Fibroblast of mammary gland (primary cell): ENCODE results near the gene CATSPERZ.

Experiments used
- DNase-seq: peaks from one replicate; pipeline ENCODE4 v3.0.0-alpha.2; 2010; ENCODE audit warnings: low read depth
- H3K4me3 ChIP-seq: 2 replicates; pipeline ENCODE4 v1.5.1; 2011; ENCODE audit warnings: low read depth, mild to moderate bottlenecking, low read length, moderate library complexity; ENCODE audit not compliant: control insufficient read depth
- TF ChIP-seq, protein P1 (sequence below): conservative IDR thresholded peaks from 2 replicates; pipeline ENCODE4 v1.5.1; 2011; ENCODE audit warnings: low read depth, low read length, inconsistent platforms; ENCODE audit not compliant: control insufficient read depth, insufficient read depth

CATSPERZ gene

GRCh38 chr11:64286801-64287159 lies 13.4 kb upstream of the CATSPERZ start:
- TF ChIP-seq, protein P1, sequence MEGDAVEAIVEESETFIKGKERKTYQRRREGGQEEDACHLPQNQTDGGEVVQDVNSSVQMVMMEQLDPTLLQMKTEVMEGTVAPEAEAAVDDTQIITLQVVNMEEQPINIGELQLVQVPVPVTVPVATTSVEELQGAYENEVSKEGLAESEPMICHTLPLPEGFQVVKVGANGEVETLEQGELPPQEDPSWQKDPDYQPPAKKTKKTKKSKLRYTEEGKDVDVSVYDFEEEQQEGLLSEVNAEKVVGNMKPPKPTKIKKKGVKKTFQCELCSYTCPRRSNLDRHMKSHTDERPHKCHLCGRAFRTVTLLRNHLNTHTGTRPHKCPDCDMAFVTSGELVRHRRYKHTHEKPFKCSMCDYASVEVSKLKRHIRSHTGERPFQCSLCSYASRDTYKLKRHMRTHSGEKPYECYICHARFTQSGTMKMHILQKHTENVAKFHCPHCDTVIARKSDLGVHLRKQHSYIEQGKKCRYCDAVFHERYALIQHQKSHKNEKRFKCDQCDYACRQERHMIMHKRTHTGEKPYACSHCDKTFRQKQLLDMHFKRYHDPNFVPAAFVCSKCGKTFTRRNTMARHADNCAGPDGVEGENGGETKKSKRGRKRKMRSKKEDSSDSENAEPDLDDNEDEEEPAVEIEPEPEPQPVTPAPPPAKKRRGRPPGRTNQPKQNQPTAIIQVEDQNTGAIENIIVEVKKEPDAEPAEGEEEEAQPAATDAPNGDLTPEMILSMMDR: no peak
- DNase-seq: no peak
- H3K4me3 ChIP-seq: no peak overlapping the region

DNA sequence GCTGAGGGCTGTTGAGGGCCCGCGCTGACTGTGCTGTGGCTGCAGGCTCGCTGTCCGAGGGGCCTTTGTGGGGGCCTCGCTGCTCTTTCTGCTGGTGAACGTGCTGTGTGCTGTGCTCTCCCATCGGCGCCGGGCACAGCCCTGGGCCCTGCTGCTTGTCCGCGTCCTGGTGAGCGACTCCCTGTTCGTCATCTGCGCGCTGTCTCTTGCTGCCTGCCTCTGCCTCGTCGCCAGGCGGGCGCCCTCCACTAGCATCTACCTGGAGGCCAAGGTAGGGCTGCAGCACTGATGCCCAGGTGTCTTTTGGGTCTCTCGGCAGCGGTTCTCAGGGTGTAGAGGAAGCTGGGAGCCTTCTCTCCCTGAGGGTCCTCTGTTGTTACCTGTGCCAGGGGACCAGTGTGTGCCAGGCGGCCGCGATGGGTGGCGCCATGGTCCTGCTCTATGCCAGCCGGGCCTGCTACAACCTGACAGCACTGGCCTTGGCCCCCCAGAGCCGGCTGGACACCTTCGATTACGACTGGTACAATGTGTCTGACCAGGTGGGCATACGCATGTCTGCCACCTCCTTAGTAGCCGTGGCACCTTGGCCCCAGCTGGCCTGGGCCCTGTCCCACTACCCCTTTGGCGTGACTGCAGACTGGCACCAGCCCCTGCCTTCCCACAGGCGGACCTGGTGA lies 12.3 kb upstream of the CATSPERZ start:
- no peak overlapping the region for H3K4me3 ChIP-seq
- TF ChIP-seq, protein P1: no peak
- DNase-seq: no peak

DNA sequence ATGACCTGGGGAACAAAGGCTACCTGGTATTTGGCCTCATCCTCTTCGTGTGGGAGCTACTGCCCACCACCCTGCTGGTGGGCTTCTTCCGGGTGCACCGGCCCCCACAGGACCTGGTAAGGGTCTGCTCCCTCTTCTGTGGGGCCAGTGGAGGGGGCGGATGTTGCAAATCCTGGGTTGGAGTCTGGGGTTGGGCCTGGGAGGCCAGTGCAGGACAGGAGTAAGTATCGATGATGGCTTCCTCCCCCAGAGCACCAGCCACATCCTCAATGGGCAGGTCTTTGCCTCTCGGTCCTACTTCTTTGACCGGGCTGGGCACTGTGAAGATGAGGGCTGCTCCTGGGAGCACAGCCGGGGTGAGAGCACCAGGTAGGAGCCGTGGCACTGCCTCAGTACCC lies 11.8 kb upstream of the CATSPERZ start:
- no peak for DNase-seq
- TF ChIP-seq, protein P1: no peak
- no peak overlapping the region for H3K4me3 ChIP-seq

- no peak overlapping the region for H3K4me3 ChIP-seq
- DNase-seq: no peak
- TF ChIP-seq, protein P1: no peak
Measured at GRCh38 chr11:64289002-64289564, 11.1 kb upstream of the CATSPERZ start.

DNA sequence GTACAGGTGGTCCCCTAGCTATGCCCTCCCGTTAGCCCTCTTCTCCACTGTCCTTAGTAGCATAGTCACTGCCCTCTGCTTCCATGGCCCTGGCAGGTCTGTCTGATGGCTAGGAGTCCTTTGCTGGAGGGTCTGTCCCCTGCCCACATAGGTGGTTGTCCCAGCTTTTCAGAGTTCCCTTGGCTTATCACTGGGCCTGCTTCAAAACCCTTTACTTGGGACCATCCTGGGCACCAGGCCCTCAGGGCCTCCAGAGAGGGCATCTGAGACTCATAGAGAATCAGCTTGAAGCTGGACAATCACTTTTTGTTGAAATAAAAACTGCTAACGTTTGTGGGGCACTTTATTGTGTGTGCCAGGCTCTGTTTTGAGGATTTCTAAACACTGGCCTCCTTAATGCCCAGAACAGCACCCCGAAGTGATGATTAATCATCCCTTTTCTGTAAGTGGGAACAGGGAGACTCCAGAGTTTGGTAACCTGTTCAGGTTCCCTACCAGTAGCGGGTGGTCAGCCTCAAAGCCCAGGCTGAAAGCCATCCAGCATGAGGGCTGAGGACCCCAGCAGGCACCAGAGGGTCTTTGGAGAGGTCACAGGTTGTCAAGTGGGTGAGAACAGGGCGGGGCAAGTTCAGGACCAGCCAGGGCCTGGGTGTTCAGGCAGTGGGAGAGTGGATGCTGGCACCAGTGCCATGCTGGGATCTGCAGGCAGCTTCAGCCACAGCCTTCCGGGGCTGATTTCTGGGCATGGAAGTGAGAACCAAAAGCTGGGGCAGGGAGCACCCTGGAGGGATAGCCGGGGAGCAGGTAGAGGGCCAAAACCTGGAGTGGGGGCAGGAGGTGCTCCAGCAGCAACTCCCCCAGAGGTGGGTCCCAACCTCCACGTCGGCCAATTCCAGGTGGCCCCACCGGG lies 9.6 kb upstream of the CATSPERZ start:
- no peak for DNase-seq
- TF ChIP-seq, protein P1: no peak
- H3K4me3 ChIP-seq: no peak overlapping the region

DNA sequence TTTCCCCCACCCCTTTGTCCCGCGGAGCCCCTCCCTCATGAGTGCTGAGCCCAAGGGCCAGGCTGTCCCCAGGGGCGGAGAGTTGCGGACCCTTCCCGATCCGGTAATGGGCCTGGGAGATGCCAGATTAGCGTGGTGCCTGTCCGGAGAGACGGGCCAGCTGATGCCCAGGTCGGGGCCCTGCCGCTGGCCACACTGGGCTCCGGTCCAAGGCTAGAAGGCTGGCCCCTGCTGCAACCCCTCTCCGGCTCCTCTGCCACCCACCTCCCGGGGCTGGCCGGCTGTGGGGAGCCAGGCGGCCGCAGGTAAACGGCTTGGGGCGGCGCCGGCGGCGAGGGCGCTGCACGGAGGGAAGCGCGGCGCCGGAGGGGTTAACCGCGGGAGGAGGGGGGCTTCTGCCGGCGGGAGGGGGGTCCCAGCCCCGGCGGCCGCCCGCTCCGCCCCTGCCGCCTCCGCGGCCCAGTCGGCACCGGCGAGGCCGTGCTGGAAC lies 8.9 kb upstream of the CATSPERZ start, which contains the start of gene KCNK4:
KCNK4 (plus strand) TSS at position 41 of the 490 bp plus-strand sequence. CDS start 1,717 bp downstream, outside the sequence.
- no peak within 1 kb of the TSS for H3K4me3 ChIP-seq

More for the DNA sequence above, 8.9 kb upstream of the CATSPERZ start, which contains the start of gene KCNK4:
- TF ChIP-seq, protein P1: no peak
- no peak for DNase-seq
